Heart right ventricle (tissue), 16 donors: Measurements from ENCODE around the gene RPS24. TPM values are rescaled to one million over a fixed set of nuclear protein-coding genes. Genes with fewer than 3 reads are reported as not detected.
A peak's percentile ranks its signal among the peaks of the same experiment; 100 is the strongest.

Experiments
- ATAC-seq, 8 donors: fragments of 200-7000 bp; cut with Tn5 transposase; one replicate each; pipeline ENCODE4 v1.9.1; 2020; ENCODE audit warnings: mild to moderate bottlenecking in 8 of 8, moderate library complexity in 8 of 8, moderate number of reproducible peaks in 1 of 8
- DNase-seq, 2 donors: peaks; one replicate each; pipeline ENCODE4 v3.0.0-alpha.2; 2020
- H3K27ac ChIP-seq, 10 donors: fragments of 200-600 bp; sonication (generic) in 2 of 10; one replicate each; pipeline versions ENCODE4 v1.5.0 to v1.8.0; 2020 to 2022; ENCODE audit warnings: mild to moderate bottlenecking in 3 of 10
- H3K27me3 ChIP-seq, 7 donors: fragments of 200-600 bp; one replicate each; pipeline ENCODE4 v1.8.0; 2021 to 2022; ENCODE audit warnings: mild to moderate bottlenecking in 2 of 7
- H3K36me3 ChIP-seq, 9 donors: fragments of 200-600 bp; sonication (generic) in 1 of 9; one replicate each; pipeline versions ENCODE4 v1.5.0 to v1.8.0; 2020 to 2022; ENCODE audit warnings: mild to moderate bottlenecking in 2 of 9
- H3K4me1 ChIP-seq, 9 donors: fragments of 200-600 bp; sonication (generic) in 1 of 9; one replicate each; pipeline versions ENCODE4 v1.5.0 to v1.8.0; 2020 to 2022; ENCODE audit warnings: mild to moderate bottlenecking in 4 of 9
- H3K4me3 ChIP-seq, 10 donors: fragments of 200-600 bp; sonication (generic) in 2 of 10; one replicate each; pipeline versions ENCODE4 v1.5.0 to v1.8.0; 2020 to 2022; ENCODE audit warnings: mild to moderate bottlenecking in 7 of 10, moderate library complexity in 2 of 10
- H3K9me3 ChIP-seq, 11 donors: fragments of 200-600 bp in 10 of 11; sonication (generic) in 2 of 11; one replicate each; pipeline versions ENCODE4 v1.5.0 to v1.8.0; 2013 to 2022; ENCODE audit warnings: mild to moderate bottlenecking in 2 of 11, control low read depth in 1 of 11, moderate library complexity in 1 of 11
- WGBS, 2 donors: extraction: QIAGEN DNeasy Blood & Tissue Kit; methylation state at CpG; one replicate each; pipeline ENCODE4 v1.1.7; 2013; ENCODE audit warnings: inconsistent platforms in 1 of 2; 5-methylcytosine and 5-hydroxymethylcytosine counted together
- intact Hi-C, 10 donors: fragments of 100-400 bp; cut with DNase I; formaldehyde crosslinking; loops; one replicate each; pipeline versions ENCODE4 v1.11.1 to v1.14.2; 2022
- polyA plus RNA-seq, 2 donors: library from polyadenylated mRNA; stranded (reverse); fragments of 200-250 nt; gene quantifications; one replicate each; pipeline ENCODE4 v1.2.3, GENCODE V29; 2013
- total RNA-seq, 10 donors: library from RNA; stranded (reverse); fragmentation: NEBNext Ultra II Directional in 3 of 10; extraction: Animal tissue kit (Norgen Biotek cat#: 25700) in 3 of 10; gene quantifications; one replicate each; pipeline versions ENCODE4 v1.2.1 to v1.2.4, GENCODE V29; 2021 to 2023
- TF ChIP-seq, protein P1 (sequence below), 9 donors: fragments of 200-600 bp; sonication (generic) in 2 of 9; IDR thresholded peaks; one replicate each; pipeline versions ENCODE4 v1.5.0 to v1.8.0; 2021 to 2022; ENCODE audit warnings: antibody characterized with exemption in 9 of 9, mild to moderate bottlenecking in 5 of 9, moderate library complexity in 1 of 9
- donor health status: Arrhythmogenic right ventricular cardiomyopathy.
- donor health status: ischemic (EF 13 %, LVEDD 7.1; RV severe dilation, severe dysfunction).
- donor health status: healthy with polysubstance abuse.
- donor health status: DM: no; HTN: yes; CAD: no.
- donor health status: DM: no; HTN: no; CAD: no.
- donor health status: ischemic (EF 25% LVEDD 6.9; RV normal size, moderate dysfunction).
- donor health status: ischemic (EF 25% LVEDD 5.7; RV mildly dilated, moderate dysfunction).
- donor health status: healthy.
- donor health status: DM: yes; HTN: yes; CAD: no.
- donor health status: Ischemic cardiomyopathy.
- donor health status: ischemic (EF 35%, LVEDD 5.7; RV mildly dilated, moderate dysfunction).
- donor health status: nonischemic (EF 11% LVEDD 7.7; RV severe dilation, severe dysfunction).
- donor health status: DM: yes; HTN: yes; CAD: no.
- donor health status: PGD.
- donor health status: ischemic (EF 29% LVEDD 5.4; RV normal size, mild dysfunction).
- donor health status: nonischemic (EF 23%, LVEDD 6.1; RV moderate dilation, normal function).

The RPS24 gene
- total and polyA plus RNA-seq, 12 donors: 568 to 4,355 (median 813) TPM

DNA sequence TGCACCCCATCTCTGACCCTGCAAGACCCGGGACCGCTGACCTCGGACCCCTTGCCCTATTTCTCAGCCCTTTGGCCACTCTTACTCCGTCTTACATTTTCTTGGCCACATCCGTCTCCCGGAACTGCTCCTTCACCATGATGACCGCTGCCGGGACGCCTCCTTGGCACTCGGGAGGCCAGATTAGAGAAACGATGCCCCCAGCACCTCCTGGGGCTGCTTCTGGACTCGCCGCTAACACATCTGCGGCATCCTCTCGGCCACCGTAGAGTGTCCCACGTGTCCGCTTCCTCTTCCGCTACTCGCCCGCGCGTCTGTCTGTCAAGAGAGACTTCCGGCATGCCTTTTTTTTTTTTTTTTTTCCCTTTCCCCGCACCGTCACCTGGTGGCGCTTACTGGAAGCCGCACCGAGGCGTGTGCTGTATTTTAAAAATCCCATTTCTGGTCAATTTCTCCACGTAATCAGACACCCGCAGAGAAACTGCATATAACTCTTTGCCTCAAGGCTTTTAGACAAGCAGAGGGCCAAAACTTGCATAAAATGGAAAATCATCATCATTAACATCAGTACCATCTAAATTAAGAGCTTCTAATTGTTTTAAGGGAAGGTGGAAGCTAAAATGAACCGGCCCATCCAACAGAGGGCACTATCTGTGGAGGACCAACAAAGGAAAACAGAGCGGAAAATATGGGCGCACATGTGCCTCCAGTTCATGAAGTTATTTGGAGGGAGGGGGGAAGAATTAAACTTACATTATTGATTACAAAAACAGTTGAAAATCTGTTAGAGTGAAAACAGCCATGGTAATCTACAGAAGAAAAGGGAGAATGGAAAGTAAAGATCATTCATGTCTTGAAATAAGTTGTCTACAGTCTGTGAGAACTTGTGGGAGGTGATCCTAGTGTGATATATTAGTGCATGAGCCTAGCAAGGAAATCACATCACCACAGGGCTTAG lies 4.1 kb upstream of the RPS24 start, which contains the start of gene POLR3A:
Gene POLR3A, minus strand, starts transcription at position 247 of the 958 bp plus-strand sequence. Its CDS starts 108 bp downstream, at position 139.
- WGBS, 2 donors: 1% methylated on average over 35 of the region's 35 CpGs
- Histone ChIP-seq H3K36me3 (peaks cover 0 to 27% (median 16%) of the 10 kb centered on the region in 9 donors), H3K4me3 (peak within 1 kb of the TSS; percentile 60 to 100 (median 83)), H3K27ac (peak within 1 kb of the TSS; percentile 35 to 82 (median 78)), H3K4me1 (peaks cover 8 to 40% (median 24%) of the 10 kb centered on the region in 9 donors), H3K27me3 (no peaks in the 10 kb centered on the region), H3K9me3 (no peaks in the 10 kb centered on the region)
- ATAC-seq: peak; percentile 74 to 84 (median 80)
- intact Hi-C loops: no loop called here
- TF ChIP-seq, protein P1, sequence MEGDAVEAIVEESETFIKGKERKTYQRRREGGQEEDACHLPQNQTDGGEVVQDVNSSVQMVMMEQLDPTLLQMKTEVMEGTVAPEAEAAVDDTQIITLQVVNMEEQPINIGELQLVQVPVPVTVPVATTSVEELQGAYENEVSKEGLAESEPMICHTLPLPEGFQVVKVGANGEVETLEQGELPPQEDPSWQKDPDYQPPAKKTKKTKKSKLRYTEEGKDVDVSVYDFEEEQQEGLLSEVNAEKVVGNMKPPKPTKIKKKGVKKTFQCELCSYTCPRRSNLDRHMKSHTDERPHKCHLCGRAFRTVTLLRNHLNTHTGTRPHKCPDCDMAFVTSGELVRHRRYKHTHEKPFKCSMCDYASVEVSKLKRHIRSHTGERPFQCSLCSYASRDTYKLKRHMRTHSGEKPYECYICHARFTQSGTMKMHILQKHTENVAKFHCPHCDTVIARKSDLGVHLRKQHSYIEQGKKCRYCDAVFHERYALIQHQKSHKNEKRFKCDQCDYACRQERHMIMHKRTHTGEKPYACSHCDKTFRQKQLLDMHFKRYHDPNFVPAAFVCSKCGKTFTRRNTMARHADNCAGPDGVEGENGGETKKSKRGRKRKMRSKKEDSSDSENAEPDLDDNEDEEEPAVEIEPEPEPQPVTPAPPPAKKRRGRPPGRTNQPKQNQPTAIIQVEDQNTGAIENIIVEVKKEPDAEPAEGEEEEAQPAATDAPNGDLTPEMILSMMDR (IDR thresholded peaks at IDR 0.05): peak in 8 of 9 donors; percentile 50 to 81 (median 68)
- peak; percentile 95 to 98 for DNase-seq

DNA sequence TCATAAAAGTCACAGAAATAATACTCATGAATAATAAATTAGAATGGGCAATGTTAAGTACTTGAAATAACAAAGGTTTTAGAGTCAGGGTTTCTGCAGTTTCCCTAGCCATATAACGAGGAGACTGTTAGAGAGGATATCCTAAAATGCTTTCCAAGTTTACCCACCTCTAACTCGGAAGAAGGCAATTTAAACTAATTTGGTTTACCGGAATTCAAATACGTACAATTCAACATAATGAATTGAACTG lies 351 bp upstream of the RPS24 start:
- peaks cover 0 to 35% (median 29%) of the 10 kb centered on the region in 9 donors for H3K36me3 ChIP-seq
- ATAC-seq: no peak
- TF ChIP-seq, protein P1 (IDR thresholded peaks at IDR 0.05): no peak
- no peaks in the 10 kb centered on the region for H3K27me3 ChIP-seq
- H3K4me3 ChIP-seq: peak overlapping the region in 9 of 10 donors; percentile 46 to 85 (median 76)
- no peaks in the 10 kb centered on the region for H3K9me3 ChIP-seq
- intact Hi-C loops: no loop called here
- no peak for DNase-seq
- peaks cover 6 to 57% (median 32%) of the 10 kb centered on the region in 9 donors for H3K4me1 ChIP-seq
- H3K27ac ChIP-seq: peak overlapping the region in 8 of 10 donors; percentile 41 to 89 (median 56)
- WGBS, 2 donors: 0 to 1% methylated on average over 4 of the region's 4 CpGs

DNA sequence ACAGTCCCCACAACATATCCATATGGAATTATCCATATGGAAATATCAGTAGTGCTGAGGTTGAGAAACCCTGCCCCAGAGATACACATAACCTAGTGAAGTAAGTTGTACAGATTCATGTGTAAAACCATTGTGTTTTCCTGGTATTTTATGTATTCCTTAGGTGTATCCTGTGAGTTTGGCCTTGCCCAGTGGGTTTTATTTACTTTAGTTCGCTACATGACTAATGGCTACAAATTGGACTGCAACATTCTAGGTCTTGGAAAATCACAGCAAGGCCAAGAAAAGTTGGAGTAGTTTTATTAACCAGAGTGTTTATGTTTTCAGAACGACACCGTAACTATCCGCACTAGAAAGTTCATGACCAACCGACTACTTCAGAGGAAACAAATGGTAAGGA lies 1.4 kb downstream of the RPS24 start:
- Histone ChIP-seq H3K27ac (peak overlapping the region in 5 of 10 donors; percentile 61 to 89 (median 74)), H3K4me3 (peak overlapping the region in 7 of 10 donors; percentile 70 to 85 (median 79)), H3K9me3 (no peaks in the 10 kb centered on the region), H3K36me3 (peaks cover 3 to 52% (median 46%) of the 10 kb centered on the region in 9 donors), H3K4me1 (peaks cover 0 to 62% (median 22%) of the 10 kb centered on the region in 9 donors), H3K27me3 (no peaks in the 10 kb centered on the region)
- TF ChIP-seq, protein P1 (IDR thresholded peaks at IDR 0.05): no peak
- DNase-seq: no peak
- ATAC-seq: no peak
- WGBS, 2 donors: 91% methylated on average over 5 of the region's 5 CpGs
- intact Hi-C loops: no loop called here

GRCh38 chr10:78035437-78035836 lies 1.8 kb downstream of the RPS24 start:
- no peak for ATAC-seq
- H3K4me1 ChIP-seq: peaks cover 0 to 59% (median 21%) of the 10 kb centered on the region in 9 donors

More at GRCh38 chr10:78035437-78035836, 1.8 kb downstream of the RPS24 start:
- WGBS, 2 donors: 84 to 94% methylated on average over 5 of the region's 5 CpGs
- Histone ChIP-seq H3K9me3 (no peaks in the 10 kb centered on the region), H3K4me3 (no peak overlapping the region), H3K36me3 (peaks cover 3 to 56% (median 50%) of the 10 kb centered on the region in 9 donors), H3K27me3 (no peaks in the 10 kb centered on the region), H3K27ac (no peak overlapping the region)
- TF ChIP-seq, protein P1 (IDR thresholded peaks at IDR 0.05): no peak
- DNase-seq: no peak
- intact Hi-C loops: no loop called here
